GM21825 (cell line): ENCODE measurements around the gene AVL9.
"Not testable (repeated sequence)": the region's sequence is repeated elsewhere in the genome, so short reads cannot be mapped to it uniquely, and the experiment has no call there.

Experiments
- ATAC-seq: cut with Tn5 transposase; IDR thresholded peaks from one replicate; pipeline ENCODE4 v1.9.1; 2021; ENCODE audit warnings: mild to moderate bottlenecking, moderate library complexity; ENCODE audit not compliant: unreplicated experiment

AVL9 gene

DNA sequence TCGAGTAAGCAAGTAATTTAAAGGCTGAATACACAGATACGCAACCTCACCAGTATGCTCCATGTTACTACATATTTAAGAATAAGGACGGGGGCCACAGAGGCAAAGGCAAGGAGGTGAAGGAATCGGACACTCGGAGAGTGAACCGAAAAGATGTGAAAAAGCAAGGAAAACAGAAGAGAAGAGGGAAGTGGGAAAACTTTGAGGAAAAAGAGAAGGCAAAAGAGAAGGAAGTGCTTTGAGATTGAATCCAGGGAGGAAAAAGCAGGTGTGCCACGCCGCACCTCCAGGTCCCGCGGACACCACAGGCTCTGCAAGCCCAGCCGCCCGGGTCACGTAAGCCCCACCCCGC, 367 bp upstream of the AVL9 start:
- peak; percentile 1 for ATAC-seq

DNA sequence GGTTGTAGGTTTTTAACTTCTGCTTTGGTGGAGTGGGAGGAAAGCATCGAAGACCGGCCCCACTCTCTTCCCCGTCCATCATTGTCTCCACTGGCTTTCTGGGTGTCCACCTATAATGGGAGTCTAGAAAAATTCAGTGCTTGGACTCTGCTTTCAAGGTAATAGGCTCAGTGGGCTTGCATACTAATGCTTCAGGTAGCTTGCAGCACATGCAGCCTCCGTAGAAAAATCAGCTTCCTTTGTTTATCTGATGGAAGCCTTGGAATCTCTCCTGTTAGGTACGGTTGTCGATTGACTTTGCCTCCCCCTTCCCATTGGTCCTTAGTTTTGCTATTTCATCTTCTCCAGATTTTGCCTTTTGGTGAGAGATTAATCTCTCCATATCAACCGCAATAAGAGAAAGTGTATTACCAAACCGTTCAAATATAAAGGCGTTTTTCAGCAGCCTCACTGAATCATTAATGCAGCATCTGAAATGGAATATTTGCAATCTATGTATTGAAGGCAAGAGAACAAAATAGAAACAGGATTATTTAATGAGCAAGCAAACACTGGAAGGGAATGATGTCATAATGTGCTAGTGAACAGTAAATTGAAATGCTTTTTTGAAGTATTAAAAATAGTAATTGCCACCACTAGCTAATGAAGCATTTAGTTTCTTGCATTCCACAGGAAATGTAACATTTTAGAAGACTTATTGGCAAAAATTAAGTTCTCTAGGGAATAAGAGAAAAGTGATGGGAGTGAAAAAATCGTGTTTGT, 944 bp downstream of the AVL9 start:
- no peak for ATAC-seq

DNA sequence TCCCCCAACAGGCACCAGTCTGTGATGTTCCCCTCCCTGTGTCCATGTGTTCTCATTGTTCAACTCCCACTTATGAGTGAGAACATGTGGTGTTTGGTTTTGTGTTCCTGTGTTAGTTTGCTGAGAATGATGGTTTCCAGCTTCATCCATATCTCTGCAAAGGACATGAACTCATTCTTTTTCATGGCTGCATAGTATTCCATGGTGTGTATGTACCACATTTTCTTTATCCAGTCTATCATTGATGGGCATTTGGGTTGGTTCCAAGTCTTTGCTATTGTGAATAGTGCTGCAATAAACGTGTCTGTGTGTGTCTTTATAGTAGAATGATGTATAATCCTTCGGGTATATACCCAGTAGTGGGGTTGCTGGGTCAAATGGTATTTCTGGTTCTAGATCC, 4.5 kb downstream of the AVL9 start:
- ATAC-seq, result not testable (repeated sequence)

DNA sequence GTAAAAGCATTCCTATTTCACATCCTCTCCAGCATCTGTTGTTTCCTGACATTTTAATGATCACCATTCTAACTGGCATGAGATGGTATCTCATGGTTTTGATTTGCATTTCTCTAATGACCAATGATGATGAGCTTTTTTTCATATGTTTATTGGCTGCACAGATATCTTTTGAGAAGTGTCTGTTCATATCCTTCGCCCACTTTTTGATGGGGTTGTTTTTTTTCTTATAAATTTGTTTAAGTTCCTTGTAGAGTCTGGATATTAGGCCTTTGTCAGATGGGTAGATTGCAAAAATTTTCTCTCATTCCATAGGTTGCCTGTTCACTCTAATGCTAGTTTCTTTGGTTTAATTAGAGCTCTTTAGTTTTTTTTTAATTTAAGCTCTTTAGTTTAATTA, 4.9 kb downstream of the AVL9 start:
- not testable (repeated sequence) for ATAC-seq

DNA sequence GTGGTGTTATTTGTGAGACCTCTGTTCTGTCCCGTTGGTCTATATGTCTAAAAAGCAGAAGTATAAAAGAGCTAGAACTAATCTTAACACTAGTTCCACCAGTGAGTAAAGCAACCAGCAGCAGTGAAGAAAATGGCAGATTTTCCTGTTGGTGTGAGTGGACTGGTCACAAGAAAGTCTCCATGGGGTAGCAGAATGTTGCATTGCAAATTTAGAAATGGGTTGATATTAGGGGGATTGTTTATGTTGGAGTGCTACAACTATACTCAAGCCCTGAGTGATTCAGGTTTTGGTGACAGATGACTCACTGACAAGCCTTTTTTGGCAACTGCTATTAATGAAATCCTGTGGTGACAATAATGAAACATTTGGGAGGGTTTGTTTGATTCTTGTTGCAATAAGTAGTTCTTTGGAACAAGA, 5.6 kb downstream of the AVL9 start:
- peak; percentile 65 for ATAC-seq

DNA sequence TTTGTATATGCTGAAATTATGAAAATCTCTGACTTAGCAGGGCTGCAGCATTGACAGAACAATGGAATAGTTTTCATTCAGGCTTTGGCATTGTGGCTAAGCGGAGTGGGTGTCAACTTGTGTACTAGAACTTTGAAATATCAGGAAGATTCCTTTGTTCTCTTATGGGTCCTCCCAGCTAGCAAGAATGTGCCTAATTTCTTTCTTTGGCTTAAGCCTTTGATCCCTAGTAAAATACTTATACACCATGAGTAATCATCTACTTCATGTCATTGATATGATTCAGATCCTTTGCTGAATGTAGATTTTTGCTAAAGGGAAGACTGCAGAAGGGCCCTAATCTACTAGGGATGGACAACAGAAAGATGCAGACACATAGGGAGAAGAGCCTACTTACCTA, 6.2 kb downstream of the AVL9 start:
- ATAC-seq, result no peak

DNA sequence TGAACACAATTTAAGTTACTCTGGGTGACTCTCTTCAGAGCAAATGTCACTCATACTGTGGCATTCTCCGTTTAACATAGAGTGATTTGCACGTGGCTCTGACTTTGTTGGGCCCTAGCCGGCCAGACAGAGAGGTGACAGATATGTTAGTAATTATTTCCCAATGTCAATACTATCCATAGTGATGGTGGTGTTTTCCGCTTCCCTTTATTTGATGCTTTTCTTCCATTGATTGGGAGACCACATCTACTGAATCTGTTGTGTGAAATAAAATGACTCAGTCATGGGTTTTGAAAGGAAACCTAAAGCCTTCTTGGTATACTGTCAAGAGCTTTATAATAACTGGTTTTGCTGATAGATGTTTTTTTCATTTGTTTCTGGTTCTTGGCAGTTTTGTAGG, 7.4 kb downstream of the AVL9 start:
- no peak for ATAC-seq

DNA sequence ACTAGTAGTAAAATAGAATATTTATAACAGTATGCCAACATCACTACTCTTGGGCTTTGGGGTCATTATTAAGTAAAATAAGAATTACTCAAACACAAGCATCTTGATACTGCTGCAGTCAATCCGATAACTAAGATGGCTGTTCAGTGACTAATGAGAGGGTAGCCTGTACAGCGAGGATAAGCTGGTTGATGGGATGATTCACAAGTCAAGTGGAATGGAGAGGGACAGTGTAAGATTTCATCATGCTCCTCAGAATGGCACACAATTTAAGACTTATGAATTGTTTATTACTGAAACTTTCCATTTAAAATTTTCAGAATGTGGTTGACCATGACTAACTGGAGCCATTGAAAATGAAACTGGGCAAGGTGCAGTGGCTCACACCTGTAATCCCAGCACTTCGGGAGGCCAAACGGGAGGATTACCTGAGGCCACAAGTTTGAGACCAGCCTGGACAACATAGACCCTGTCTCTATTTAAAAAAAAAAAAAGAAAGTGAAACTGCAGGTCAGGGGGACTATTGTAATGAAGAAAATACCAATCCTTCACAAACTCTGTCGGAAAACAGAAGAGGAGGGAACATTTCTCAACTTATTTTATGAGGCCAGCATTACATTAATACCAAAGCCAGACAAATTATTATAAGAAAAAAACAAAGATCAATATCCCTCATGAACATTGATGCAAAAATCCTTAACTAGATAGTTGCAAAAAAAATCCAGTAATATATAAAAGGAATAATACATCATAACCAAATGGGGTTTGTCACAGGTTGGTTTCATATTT, 11.2 kb downstream of the AVL9 start:
- ATAC-seq, result no peak

DNA sequence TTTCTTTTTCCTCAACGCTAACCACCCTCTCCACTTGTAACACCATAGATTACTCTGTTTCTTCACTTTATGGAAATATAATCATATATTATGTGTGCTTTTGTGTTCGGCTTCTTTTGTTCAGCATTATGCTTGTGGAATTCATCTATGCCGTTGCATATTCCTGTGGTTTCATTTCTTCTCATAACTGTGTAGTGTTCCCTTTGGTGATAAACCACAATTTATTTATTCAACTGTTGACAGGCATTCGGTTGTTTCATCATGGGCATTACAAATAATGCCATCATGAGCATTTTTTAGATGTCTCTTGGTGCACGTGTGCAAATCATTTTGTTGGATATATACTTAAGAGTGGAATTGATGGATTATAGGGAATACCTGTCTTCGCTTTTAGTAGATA, 12.1 kb downstream of the AVL9 start:
- no peak for ATAC-seq

DNA sequence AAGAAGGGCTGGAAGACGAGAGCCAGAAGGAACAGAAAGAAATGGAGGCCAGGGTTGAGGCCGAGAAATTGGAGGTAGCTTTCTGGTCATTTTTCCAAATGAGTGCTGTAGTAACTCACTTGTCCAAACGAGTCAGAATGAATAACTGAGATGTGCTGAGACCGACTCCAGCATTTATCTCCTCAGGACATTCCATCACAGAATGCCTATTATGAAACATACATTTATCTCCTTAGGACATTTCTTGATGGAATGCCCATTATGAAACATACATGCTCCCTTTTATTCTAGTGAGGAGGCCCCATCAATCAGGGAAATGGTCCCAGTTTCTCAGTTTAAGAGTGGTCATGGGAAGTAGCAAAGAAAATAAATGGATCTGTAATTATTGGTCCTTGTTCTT, 16.5 kb downstream of the AVL9 start:
- no peak for ATAC-seq

DNA sequence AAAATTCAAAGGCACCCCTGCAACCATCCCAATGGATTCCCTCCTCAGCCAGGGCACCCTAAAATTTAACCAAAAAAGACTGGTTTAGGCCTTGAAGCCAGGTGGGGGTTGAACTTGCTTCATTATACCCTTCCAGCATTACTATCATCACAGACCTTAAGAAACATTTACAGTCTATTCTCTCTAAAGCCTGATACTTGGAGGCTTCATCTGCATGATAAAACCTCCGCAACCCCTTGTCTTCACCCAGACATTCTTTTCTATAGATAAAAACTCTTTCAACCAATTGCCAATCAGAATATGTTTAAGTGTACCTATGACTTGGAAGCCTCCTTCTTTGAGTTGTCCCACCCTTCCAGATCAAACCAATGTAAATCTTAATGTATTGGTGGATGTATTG, 17.9 kb downstream of the AVL9 start:
- no peak for ATAC-seq

DNA sequence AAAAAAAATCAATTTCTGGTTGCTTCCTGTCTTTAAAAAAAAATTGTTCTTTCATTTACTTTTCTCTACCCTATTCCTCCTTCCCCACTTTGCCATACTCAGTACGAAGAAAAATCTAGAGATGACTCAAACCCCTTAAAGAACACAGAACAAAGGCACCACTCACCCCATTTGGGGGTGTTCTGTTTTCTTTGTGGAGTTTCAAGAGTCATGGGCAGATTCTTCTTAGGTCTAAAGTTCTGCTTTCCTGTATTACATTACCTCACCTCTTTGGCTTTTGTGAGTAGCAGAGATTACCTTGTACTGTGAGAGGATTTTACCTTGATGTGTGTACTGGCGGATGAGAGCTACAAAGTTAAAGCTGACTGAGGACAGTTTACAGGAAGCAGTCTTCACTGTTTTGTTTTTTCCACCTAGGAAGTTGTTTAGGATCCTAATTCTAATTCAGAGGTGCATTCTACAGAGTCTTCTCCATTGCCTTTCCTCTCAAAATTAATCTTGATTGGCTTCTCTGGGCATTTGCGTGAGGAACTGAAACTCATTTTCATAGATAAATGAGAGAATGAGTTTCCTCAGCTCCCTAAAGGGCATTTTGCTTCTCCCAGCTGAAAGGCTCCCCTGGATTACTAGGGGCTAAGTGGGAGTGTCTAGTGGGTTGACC, 20.7 kb downstream of the AVL9 start:
- ATAC-seq, result peak; percentile 72

DNA sequence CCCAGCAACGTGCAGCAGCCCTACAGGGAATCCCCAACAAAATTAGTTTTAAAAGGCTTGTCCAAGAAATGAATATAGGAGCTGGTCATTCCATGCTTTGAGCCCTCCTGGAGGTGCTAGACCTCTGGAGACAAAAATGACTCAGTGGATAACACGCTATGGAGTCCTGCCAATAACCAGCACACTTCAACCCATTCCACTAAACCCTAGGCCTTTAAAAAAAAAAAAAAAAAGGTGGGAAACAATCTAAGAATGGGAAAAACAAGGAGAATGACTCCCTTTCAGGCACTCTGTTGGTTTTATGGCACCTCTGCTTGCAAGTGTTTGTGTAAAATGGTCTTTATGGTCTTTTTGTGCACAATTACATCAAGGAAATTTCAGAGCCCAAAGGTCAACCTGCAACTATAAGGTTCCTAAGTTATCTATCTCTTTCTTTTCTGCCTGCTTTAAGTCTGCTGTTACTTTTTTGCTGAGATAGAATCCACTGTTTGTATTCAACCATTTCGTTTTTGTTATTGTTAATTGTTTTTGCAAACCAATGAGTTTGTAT, 21.3 kb downstream of the AVL9 start:
- no peak for ATAC-seq

DNA sequence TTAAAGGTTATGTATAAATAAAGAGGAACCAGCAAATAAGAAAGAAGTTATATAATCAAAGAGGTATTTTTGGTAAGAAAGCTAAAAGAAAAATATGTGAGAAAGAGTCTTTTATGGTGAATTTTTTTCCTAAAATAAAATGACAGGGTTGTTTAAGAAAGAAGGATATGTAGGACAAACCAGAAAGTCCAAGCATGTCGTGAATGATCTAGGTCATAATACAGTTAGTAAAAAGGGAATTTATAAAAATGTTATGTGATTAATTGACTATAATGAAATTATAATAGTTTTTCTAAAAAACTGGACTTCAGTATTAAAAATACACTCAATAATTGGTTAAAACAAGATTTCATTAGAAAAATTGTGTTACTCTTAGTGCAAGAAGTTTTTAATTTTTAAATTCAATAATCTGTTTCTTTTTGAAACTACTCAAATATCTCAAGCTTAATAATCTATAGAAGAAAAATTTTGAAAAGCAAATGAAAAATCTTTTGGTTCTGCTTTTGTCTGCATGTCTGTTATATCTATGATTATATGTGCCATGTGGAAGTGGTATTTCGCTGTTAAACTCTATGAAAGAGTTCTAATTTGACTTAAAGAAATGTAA, 23.3 kb downstream of the AVL9 start:
- ATAC-seq, result no peak

DNA sequence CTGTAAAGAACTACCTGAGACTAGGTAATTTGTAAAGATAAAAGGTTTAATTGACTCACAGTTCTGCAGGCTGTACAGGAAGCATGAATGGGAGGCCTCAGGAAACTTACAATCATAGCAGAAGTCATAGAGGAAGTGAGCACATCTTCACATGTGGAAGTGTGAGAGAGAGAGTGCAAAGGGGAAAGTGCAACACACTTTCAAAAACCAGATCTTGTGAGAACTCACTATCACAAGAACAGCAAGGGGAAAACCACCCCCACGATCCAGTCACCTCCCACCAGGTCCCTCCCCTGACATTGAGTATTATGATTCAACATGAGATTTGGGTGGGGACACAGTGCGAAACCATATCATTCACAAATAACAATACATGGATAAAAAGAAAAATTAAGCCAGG, 24.5 kb downstream of the AVL9 start:
- ATAC-seq, result no peak

DNA sequence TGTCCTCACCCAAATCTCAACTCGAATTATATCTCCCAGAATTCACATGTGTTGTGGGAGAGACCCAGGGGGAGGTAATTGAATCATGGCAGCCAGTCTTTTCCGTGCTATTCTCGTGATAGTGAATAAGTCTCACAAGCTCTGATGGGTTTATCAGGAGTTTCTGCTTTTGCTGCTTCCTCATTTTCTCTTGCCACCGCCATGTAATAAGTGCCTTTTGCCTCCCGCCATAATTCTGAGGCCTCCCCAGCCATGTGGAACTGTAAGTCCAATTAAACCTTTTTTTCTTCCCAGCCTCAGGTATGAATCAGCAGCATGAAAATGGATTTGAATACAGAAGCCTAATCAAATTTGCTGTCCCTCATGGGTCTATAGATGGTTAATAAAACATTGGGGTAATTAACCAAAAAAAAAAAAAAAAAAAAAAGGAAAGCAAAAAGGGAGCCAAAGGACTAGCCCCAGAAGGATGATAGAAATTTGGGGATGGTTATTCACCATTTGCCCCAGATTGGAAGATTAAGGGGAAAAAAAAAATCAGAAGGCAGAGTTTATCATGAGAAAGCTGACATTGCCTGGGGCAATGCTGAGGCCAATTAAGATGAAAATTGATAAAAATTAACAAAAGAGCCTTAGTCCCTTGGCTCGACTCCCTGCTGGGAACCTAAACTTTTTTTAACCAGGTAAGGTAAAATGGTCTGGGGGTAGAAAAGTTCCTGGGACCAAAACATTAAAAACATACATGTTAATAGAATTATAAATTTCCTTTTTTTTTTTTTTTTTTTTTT, 27.6 kb downstream of the AVL9 start:
- ATAC-seq, result no peak

DNA sequence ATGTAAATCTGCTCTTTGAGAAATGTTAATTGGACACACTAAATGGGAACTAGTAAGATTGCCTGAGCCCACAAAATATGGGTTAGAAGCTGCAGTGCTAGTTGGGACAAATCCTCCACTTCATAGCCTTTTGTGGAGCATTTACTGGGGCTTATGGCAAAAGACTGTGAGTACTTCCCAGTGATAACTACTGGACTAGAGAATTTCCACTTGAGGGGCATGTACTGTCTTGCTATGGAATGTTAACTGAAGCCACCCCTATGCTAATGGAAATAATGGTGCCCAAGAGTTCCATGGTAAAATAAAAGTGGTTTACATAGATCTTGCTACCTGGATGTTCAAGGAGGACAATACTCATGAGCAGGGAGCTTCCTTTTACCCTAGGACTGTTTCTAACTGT, 29.3 kb downstream of the AVL9 start:
- no peak for ATAC-seq

DNA sequence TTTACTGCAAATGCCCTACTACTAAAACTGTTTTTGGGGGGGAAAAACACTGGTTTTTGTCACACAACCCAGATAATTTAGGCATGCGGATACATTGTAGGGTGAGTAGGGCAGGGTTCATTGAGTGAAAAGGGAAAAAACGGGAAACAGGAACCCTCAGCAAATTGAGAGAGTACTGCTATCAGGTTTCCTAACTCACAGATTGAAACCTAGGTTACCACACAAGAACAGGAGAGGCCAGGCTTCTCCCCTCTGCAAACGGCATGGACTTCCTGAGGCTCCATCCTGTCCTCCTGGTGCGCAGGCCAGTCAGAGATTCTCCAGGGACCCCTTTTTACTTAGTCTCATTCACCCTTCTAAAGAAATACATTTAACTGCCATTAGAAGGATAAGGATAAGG, 30.6 kb downstream of the AVL9 start:
- no peak for ATAC-seq

DNA sequence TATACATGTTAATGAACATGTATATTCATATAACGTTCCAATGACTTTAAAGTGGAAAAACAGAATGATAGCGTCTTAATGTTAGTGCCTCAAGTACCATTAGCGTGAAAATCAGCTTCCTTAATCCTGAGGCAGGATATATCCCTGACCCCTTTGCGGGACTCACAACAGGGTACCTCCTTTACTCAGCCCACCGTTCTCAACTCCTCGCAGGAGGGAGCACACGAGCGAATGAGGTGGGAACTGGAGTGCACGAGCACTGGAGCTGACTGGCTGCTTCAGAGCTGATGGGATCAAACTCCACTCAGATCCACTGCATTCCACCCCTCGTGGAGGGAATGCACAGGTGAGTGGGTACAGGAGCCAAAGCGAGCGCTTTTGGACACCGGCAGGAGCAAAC, 36.1 kb downstream of the AVL9 start:
- no peak for ATAC-seq

DNA sequence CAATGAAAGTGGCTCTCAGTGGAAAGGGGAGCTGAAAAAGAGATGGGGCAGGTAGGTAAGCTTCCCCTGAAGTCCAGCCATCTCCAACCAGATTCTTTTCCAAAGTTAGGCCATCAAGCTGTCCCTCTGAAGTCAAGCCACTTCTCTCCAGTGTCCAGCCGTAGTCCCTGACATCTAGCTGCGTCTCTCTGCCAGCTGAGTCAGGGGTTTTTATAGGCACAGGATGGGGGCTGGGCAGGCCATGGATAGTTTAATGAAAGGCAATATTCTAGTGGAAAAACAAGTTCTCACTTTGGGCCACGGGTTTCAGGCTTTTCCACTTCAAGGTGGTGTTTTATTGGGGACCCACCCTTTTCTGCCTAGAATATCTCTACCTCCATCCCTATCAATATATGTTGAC, 36.8 kb downstream of the AVL9 start:
- no peak for ATAC-seq

DNA sequence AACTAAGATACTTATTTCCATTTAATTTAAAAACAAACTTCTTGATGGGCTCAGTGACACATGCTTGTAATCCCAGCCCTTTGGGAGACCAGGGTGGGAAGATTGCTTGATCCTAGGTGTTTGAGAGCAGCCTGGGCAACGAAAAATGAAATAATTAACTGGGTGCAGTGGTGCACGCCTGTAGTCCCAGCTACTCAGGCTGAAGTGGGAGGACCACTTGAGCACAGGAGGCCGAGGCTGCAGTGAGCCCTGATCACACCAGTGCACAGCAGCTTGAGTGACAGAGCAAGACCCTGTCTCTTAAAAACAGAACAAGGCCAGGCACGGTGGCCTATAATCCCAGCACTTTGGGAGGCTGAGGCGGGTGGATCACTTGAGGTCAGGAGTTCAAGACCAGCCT, 37.4 kb downstream of the AVL9 start:
- ATAC-seq, result no peak
